ENCODE measurements around the gene RFC4. TPM values are rescaled to one million over a fixed set of nuclear protein-coding genes. Genes with fewer than 3 reads are reported as not detected.
A peak's percentile ranks its signal among the peaks of the same experiment; 100 is the strongest.

Gene RFC4
- total and polyA plus RNA-seq, 2 donors from 2014 or later = 8.9 to 11.1 TPM

DNA sequence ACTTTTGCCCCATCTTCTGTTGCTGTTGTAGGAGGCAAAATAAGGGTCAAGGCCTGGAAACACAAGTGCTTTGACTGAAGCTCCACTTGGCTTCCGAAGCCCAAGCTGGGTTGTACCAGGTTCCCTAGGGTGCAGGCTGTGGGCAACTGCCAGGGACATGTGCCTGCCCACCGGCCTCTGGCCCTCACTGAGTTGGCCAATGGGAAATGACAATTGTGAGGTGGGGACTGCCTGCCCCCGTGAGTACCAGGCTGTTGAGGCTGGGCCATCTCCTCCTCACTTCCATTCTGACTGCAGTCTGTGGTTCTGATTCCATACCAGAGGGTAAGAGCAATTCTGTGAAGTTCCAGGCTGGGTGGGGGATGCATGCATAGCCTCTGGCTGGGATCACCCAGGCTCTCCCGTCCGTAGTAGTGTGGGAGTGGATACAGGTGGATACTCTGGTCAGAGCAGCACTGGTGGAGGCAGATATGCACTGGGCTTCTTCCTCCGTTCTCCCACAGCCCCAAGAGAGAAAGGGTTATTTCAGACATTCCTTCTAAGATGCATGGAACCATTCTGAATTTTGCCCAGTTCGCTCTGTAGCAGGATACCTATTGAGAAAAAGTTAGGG, 36.2 kb upstream of the RFC4 start, which contains the start of gene ADIPOQ:
TSS of gene ADIPOQ (plus strand) at position 285 of the 613 bp plus-strand sequence. CDS start 10,349 bp downstream, outside the sequence.
- Histone ChIP-seq H3K27ac (ENCODE audit: low read depth in 2 of 2, low read length in 2 of 2) (no peak within 1 kb of the TSS), H3K27me3 (ENCODE audit: control insufficient read depth, insufficient read depth, low read length) (no peaks in the 10 kb centered on the region), H3K4me1 (ENCODE audit: control insufficient read depth in 2 of 3, insufficient read depth in 2 of 3, low read depth in 1 of 3, low read length in 3 of 3) (no peaks in the 10 kb centered on the region), H3K4me3 (ENCODE audit: low read length in 3 of 3) (no peak within 1 kb of the TSS), H3K36me3 (ENCODE audit: control insufficient read depth in 2 of 3, insufficient read depth in 3 of 3, low read length in 3 of 3) (no peaks in the 10 kb centered on the region), H3K9me3 (ENCODE audit: control insufficient read depth in 2 of 3, insufficient read depth in 1 of 3, low read length in 3 of 3) (no peaks in the 10 kb centered on the region), H3K9ac (ENCODE audit: low read length in 3 of 3) (no peak within 1 kb of the TSS)
- TF ChIP-seq, protein P1, sequence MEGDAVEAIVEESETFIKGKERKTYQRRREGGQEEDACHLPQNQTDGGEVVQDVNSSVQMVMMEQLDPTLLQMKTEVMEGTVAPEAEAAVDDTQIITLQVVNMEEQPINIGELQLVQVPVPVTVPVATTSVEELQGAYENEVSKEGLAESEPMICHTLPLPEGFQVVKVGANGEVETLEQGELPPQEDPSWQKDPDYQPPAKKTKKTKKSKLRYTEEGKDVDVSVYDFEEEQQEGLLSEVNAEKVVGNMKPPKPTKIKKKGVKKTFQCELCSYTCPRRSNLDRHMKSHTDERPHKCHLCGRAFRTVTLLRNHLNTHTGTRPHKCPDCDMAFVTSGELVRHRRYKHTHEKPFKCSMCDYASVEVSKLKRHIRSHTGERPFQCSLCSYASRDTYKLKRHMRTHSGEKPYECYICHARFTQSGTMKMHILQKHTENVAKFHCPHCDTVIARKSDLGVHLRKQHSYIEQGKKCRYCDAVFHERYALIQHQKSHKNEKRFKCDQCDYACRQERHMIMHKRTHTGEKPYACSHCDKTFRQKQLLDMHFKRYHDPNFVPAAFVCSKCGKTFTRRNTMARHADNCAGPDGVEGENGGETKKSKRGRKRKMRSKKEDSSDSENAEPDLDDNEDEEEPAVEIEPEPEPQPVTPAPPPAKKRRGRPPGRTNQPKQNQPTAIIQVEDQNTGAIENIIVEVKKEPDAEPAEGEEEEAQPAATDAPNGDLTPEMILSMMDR (IDR thresholded peaks at IDR 0.05; ENCODE audit: borderline replicate concordance, extremely low read depth, insufficient read depth) = no peak
- DNase-seq (no peak), FAIRE-seq (no peak)
- intact Hi-C loops (cut with DNase I) = loop anchor here (10.0 kb wide), 1 partner anchor 322 kb away; no protein-coding TSS in a partner anchor

DNA sequence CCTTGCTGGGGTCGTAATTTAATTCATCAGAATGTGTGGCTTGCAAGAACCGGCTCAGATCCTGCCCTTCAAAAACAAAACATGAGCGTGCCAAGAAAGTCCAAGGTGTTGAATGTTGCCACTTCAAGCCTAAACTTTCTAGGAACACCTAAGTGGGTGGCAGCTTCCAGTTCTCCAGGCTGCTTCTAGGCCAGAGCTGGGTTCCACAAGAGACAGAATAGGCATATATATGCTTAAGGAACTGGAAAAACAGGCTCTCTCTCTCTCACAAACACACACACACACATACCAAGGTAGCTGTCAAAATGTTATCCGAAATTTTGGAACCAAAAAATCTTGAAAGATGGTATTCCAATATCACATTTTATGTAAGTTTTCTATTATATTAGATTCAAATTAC, 35.3 kb upstream of the RFC4 start:
- Histone ChIP-seq H3K9me3 (ENCODE audit: control insufficient read depth in 2 of 3, insufficient read depth in 1 of 3, low read length in 3 of 3) (no peaks in the 10 kb centered on the region), H3K9ac (ENCODE audit: low read length in 3 of 3) (no peak overlapping the region), H3K36me3 (ENCODE audit: control insufficient read depth in 2 of 3, insufficient read depth in 3 of 3, low read length in 3 of 3) (no peaks in the 10 kb centered on the region), H3K27ac (ENCODE audit: low read depth in 2 of 2, low read length in 2 of 2) (no peak overlapping the region), H3K27me3 (ENCODE audit: control insufficient read depth, insufficient read depth, low read length) (no peaks in the 10 kb centered on the region), H3K4me1 (ENCODE audit: control insufficient read depth in 2 of 3, insufficient read depth in 2 of 3, low read depth in 1 of 3, low read length in 3 of 3) (no peaks in the 10 kb centered on the region), H3K4me3 (ENCODE audit: low read length in 3 of 3) (no peak overlapping the region)
- TF ChIP-seq, protein P1 (IDR thresholded peaks at IDR 0.05; ENCODE audit: borderline replicate concordance, extremely low read depth, insufficient read depth) = no peak
- intact Hi-C loops (cut with DNase I) = loop anchor here (10.0 kb wide), 1 partner anchor 323 kb away; no protein-coding TSS in a partner anchor
- FAIRE-seq (no peak), DNase-seq (peak in 1 of 5 donors; percentile 13)

DNA sequence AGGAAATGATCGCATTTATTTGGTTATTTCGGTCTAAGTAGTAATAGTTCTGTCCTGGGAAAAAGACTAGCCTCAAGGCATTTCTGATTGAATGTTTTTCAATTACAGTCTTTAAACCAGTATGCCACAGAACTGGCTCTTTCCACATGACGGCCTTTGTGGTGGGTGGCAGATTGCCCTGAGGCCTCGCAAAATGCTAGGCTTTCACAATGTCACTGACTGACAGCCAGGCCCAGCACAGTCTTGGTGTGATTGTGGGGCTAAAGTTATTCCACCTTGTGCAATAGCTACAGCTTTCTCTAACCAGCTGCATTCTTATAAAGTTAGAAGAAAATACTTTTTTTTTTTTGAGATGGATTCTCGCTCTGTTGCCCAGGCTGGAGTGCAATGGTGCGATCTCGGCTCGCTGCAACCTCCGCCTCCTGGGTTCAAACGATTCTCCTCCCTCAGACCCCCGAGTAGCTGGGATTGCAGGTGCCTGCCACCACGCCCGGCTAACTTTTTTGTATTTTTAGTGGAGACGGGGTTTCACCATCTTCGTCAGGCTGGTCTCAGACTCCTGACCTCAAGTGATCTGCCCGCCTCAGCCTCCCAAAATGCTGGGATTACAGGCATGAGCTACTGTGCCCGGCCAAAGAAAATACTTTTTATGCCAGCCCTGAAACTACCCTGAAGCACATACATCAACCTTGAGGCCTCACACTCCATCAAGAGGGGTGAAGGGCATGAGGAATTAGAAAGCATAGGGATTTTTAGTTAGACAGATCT, 33.8 kb upstream of the RFC4 start:
- Histone ChIP-seq H3K27me3 (ENCODE audit: control insufficient read depth, insufficient read depth, low read length) (no peaks in the 10 kb centered on the region), H3K4me3 (ENCODE audit: low read length in 3 of 3) (no peak overlapping the region), H3K9ac (ENCODE audit: low read length in 3 of 3) (no peak overlapping the region), H3K36me3 (ENCODE audit: control insufficient read depth in 2 of 3, insufficient read depth in 3 of 3, low read length in 3 of 3) (no peaks in the 10 kb centered on the region), H3K9me3 (ENCODE audit: control insufficient read depth in 2 of 3, insufficient read depth in 1 of 3, low read length in 3 of 3) (no peaks in the 10 kb centered on the region), H3K4me1 (ENCODE audit: control insufficient read depth in 2 of 3, insufficient read depth in 2 of 3, low read depth in 1 of 3, low read length in 3 of 3) (no peaks in the 10 kb centered on the region), H3K27ac (ENCODE audit: low read depth in 2 of 2, low read length in 2 of 2) (no peak overlapping the region)
- TF ChIP-seq, protein P1 (IDR thresholded peaks at IDR 0.05; ENCODE audit: borderline replicate concordance, extremely low read depth, insufficient read depth) = no peak
- FAIRE-seq (no peak), DNase-seq (peak in 4 of 5 donors; percentile 61 to 81 (median 66))
- intact Hi-C loops (cut with DNase I) = loop anchor here (10.0 kb wide), 1 partner anchor 325 kb away; no protein-coding TSS in a partner anchor

Measured in kidney (tissue), 14 donors.